ENCODE results near the gene MAGI1.

Gene MAGI1

GRCh38 chr3:65836047-65836446 lies 202.7 kb downstream of the MAGI1 start:
- no peak overlapping the region for H3K9ac ChIP-seq (ENCODE audit: low read length)
- H3K4me2 ChIP-seq (ENCODE audit: low read length, poor library complexity, severe bottlenecking): no peak overlapping the region
- peak; percentile 5 for DNase-seq
- no peak overlapping the region for H4K91ac ChIP-seq (ENCODE audit: low read length)
- H3K36me3 ChIP-seq (ENCODE audit: control insufficient read depth in 1 of 2, insufficient read depth in 2 of 2, low read depth in 1 of 2, low read length in 2 of 2): no peaks in the 10 kb centered on the region
- peak overlapping the region in 1 of 2 experiments; percentile 54 for H2BK12ac ChIP-seq (ENCODE audit: low read length in 2 of 2)
- no peak overlapping the region for H3K4me3 ChIP-seq (ENCODE audit: insufficient read depth in 1 of 2, low read depth in 1 of 2, low read length in 2 of 2)
- peaks cover 2% of the 10 kb centered on the region for H3K4me1 ChIP-seq (ENCODE audit: control insufficient read depth, insufficient read depth, low read depth, low read length)
- H3K9me3 ChIP-seq (ENCODE audit: control insufficient read depth, low read length): no peaks in the 10 kb centered on the region
- H2BK5ac ChIP-seq (ENCODE audit: low read depth, low read length, poor library complexity, severe bottlenecking): no peak overlapping the region
- H2AK5ac ChIP-seq (ENCODE audit: low read length, severe bottlenecking): no peak overlapping the region
- peaks cover 6% of the 10 kb centered on the region for H3K79me1 ChIP-seq (replicated peaks; ENCODE audit: low read length, poor library complexity, severe bottlenecking)
- no peak overlapping the region for H2BK120ac ChIP-seq (ENCODE audit: low read depth, low read length)
- H3K14ac ChIP-seq (ENCODE audit: low read length in 2 of 2): peak overlapping the region in 1 of 2 experiments; percentile 86
- no peak overlapping the region for H3K27ac ChIP-seq (ENCODE audit: low read length, poor library complexity, severe bottlenecking)
- no peak overlapping the region for H3K23ac ChIP-seq (ENCODE audit: low read length in 2 of 2)
- H3K27me3 ChIP-seq (ENCODE audit: control insufficient read depth in 1 of 2, insufficient read depth in 1 of 2, low read length in 2 of 2): no peaks in the 10 kb centered on the region
- no peak overlapping the region for H4K8ac ChIP-seq (ENCODE audit: low read length)
- no peak overlapping the region for H2BK15ac ChIP-seq (ENCODE audit: low read depth, poor library complexity, severe bottlenecking)
- H2AFZ ChIP-seq (ENCODE audit: low read depth, low read length): no peak overlapping the region
- WGBS: 94% methylated on average over 1 of the region's 1 CpG
- no peak overlapping the region for H3K4ac ChIP-seq (ENCODE audit: low read depth in 1 of 2, low read length in 2 of 2)
- H3K18ac ChIP-seq (ENCODE audit: low read depth in 1 of 2, low read length in 2 of 2): no peak overlapping the region

GRCh38 chr3:65833761-65834505 lies 204.8 kb downstream of the MAGI1 start:
- no peak overlapping the region for H3K18ac ChIP-seq (ENCODE audit: low read depth in 1 of 2, low read length in 2 of 2)
- H3K9me3 ChIP-seq (ENCODE audit: control insufficient read depth, low read length): no peaks in the 10 kb centered on the region
- no peak overlapping the region for H4K91ac ChIP-seq (ENCODE audit: low read length)
- H2BK120ac ChIP-seq (ENCODE audit: low read depth, low read length): no peak overlapping the region
- no peak overlapping the region for H3K23ac ChIP-seq (ENCODE audit: low read length in 2 of 2)
- WGBS: 67% methylated on average over 2 of the region's 2 CpGs
- H2BK15ac ChIP-seq (ENCODE audit: low read depth, poor library complexity, severe bottlenecking): no peak overlapping the region
- H3K79me1 ChIP-seq (replicated peaks; ENCODE audit: low read length, poor library complexity, severe bottlenecking): peaks cover 7% of the 10 kb centered on the region
- no peak overlapping the region for H3K4me2 ChIP-seq (ENCODE audit: low read length, poor library complexity, severe bottlenecking)
- H2BK12ac ChIP-seq (ENCODE audit: low read length in 2 of 2): no peak overlapping the region
- peak overlapping the region; percentile 67 for H3K27ac ChIP-seq (ENCODE audit: low read length, poor library complexity, severe bottlenecking)
- H3K4ac ChIP-seq (ENCODE audit: low read depth in 1 of 2, low read length in 2 of 2): no peak overlapping the region
- H3K4me3 ChIP-seq (ENCODE audit: insufficient read depth in 1 of 2, low read depth in 1 of 2, low read length in 2 of 2): no peak overlapping the region
- no peak overlapping the region for H2AFZ ChIP-seq (ENCODE audit: low read depth, low read length)
- peaks cover 2% of the 10 kb centered on the region for H3K4me1 ChIP-seq (ENCODE audit: control insufficient read depth, insufficient read depth, low read depth, low read length)
- H3K9ac ChIP-seq (ENCODE audit: low read length): peak overlapping the region; percentile 17
- peak; percentile 60 for DNase-seq
- H3K27me3 ChIP-seq (ENCODE audit: control insufficient read depth in 1 of 2, insufficient read depth in 1 of 2, low read length in 2 of 2): no peaks in the 10 kb centered on the region
- H4K8ac ChIP-seq (ENCODE audit: low read length): no peak overlapping the region
- no peak overlapping the region for H2AK5ac ChIP-seq (ENCODE audit: low read length, severe bottlenecking)
- H3K36me3 ChIP-seq (ENCODE audit: control insufficient read depth in 1 of 2, insufficient read depth in 2 of 2, low read depth in 1 of 2, low read length in 2 of 2): no peaks in the 10 kb centered on the region
- no peak overlapping the region for H2BK5ac ChIP-seq (ENCODE audit: low read depth, low read length, poor library complexity, severe bottlenecking)
- no peak overlapping the region for H3K14ac ChIP-seq (ENCODE audit: low read length in 2 of 2)

GRCh38 chr3:65831733-65832425 lies 206.8 kb downstream of the MAGI1 start:
- Histone ChIP-seq H2BK5ac (ENCODE audit: low read depth, low read length, poor library complexity, severe bottlenecking) (no peak overlapping the region), H3K36me3 (ENCODE audit: control insufficient read depth in 1 of 2, insufficient read depth in 2 of 2, low read depth in 1 of 2, low read length in 2 of 2) (no peaks in the 10 kb centered on the region)
- WGBS: 81% methylated on average over 3 of the region's 3 CpGs

GRCh38 chr3:65830948-65831732 lies 207.6 kb downstream of the MAGI1 start:
- H3K4me1 ChIP-seq (ENCODE audit: control insufficient read depth, insufficient read depth, low read depth, low read length): peaks cover 2% of the 10 kb centered on the region

More at GRCh38 chr3:65831733-65832425, 206.8 kb downstream of the MAGI1 start:
- Histone ChIP-seq H3K4me1 (ENCODE audit: control insufficient read depth, insufficient read depth, low read depth, low read length) (peaks cover 2% of the 10 kb centered on the region), H2AK5ac (ENCODE audit: low read length, severe bottlenecking) (no peak overlapping the region), H3K14ac (ENCODE audit: low read length in 2 of 2) (no peak overlapping the region), H2BK15ac (ENCODE audit: low read depth, poor library complexity, severe bottlenecking) (no peak overlapping the region), H3K23ac (ENCODE audit: low read length in 2 of 2) (peak overlapping the region in 1 of 2 experiments; percentile 27), H3K27ac (ENCODE audit: low read length, poor library complexity, severe bottlenecking) (no peak overlapping the region), H4K91ac (ENCODE audit: low read length) (no peak overlapping the region), H3K4me3 (ENCODE audit: insufficient read depth in 1 of 2, low read depth in 1 of 2, low read length in 2 of 2) (no peak overlapping the region), H3K18ac (ENCODE audit: low read depth in 1 of 2, low read length in 2 of 2) (no peak overlapping the region), H2BK12ac (ENCODE audit: low read length in 2 of 2) (no peak overlapping the region), H2AFZ (ENCODE audit: low read depth, low read length) (no peak overlapping the region), H3K9me3 (ENCODE audit: control insufficient read depth, low read length) (no peaks in the 10 kb centered on the region), H3K27me3 (ENCODE audit: control insufficient read depth in 1 of 2, insufficient read depth in 1 of 2, low read length in 2 of 2) (no peaks in the 10 kb centered on the region), H3K9ac (ENCODE audit: low read length) (no peak overlapping the region), H4K8ac (ENCODE audit: low read length) (peak overlapping the region; percentile 3), H3K4ac (ENCODE audit: low read depth in 1 of 2, low read length in 2 of 2) (no peak overlapping the region), H3K4me2 (ENCODE audit: low read length, poor library complexity, severe bottlenecking) (no peak overlapping the region), H3K79me1 (replicated peaks; ENCODE audit: low read length, poor library complexity, severe bottlenecking) (peaks cover 3% of the 10 kb centered on the region), H2BK120ac (ENCODE audit: low read depth, low read length) (no peak overlapping the region)
- no peak for DNase-seq

More at GRCh38 chr3:65830948-65831732, 207.6 kb downstream of the MAGI1 start:
- no peaks in the 10 kb centered on the region for H3K9me3 ChIP-seq (ENCODE audit: control insufficient read depth, low read length)
- H3K79me1 ChIP-seq (replicated peaks; ENCODE audit: low read length, poor library complexity, severe bottlenecking): peaks cover 3% of the 10 kb centered on the region
- no peaks in the 10 kb centered on the region for H3K27me3 ChIP-seq (ENCODE audit: control insufficient read depth in 1 of 2, insufficient read depth in 1 of 2, low read length in 2 of 2)
- H2BK12ac ChIP-seq (ENCODE audit: low read length in 2 of 2): no peak overlapping the region
- no peak overlapping the region for H3K18ac ChIP-seq (ENCODE audit: low read depth in 1 of 2, low read length in 2 of 2)
- H2BK15ac ChIP-seq (ENCODE audit: low read depth, poor library complexity, severe bottlenecking): no peak overlapping the region
- no peaks in the 10 kb centered on the region for H3K36me3 ChIP-seq (ENCODE audit: control insufficient read depth in 1 of 2, insufficient read depth in 2 of 2, low read depth in 1 of 2, low read length in 2 of 2)
- 93% methylated on average over 5 of the region's 6 CpGs for WGBS
- H3K4me3 ChIP-seq (ENCODE audit: insufficient read depth in 1 of 2, low read depth in 1 of 2, low read length in 2 of 2): no peak overlapping the region
- no peak overlapping the region for H2AFZ ChIP-seq (ENCODE audit: low read depth, low read length)
- H3K9ac ChIP-seq (ENCODE audit: low read length): no peak overlapping the region
- H3K27ac ChIP-seq (ENCODE audit: low read length, poor library complexity, severe bottlenecking): no peak overlapping the region
- no peak overlapping the region for H3K4me2 ChIP-seq (ENCODE audit: low read length, poor library complexity, severe bottlenecking)
- no peak overlapping the region for H2BK120ac ChIP-seq (ENCODE audit: low read depth, low read length)
- H3K14ac ChIP-seq (ENCODE audit: low read length in 2 of 2): no peak overlapping the region
- no peak overlapping the region for H3K23ac ChIP-seq (ENCODE audit: low read length in 2 of 2)
- H3K4ac ChIP-seq (ENCODE audit: low read depth in 1 of 2, low read length in 2 of 2): no peak overlapping the region
- no peak overlapping the region for H2BK5ac ChIP-seq (ENCODE audit: low read depth, low read length, poor library complexity, severe bottlenecking)
- no peak for DNase-seq
- no peak overlapping the region for H2AK5ac ChIP-seq (ENCODE audit: low read length, severe bottlenecking)
- H4K91ac ChIP-seq (ENCODE audit: low read length): no peak overlapping the region
- no peak overlapping the region for H4K8ac ChIP-seq (ENCODE audit: low read length)
